Measurements from ENCODE around the gene MIR17HG. TPM values are rescaled to one million over a fixed set of nuclear protein-coding genes. Genes with fewer than 3 reads are reported as not detected.

Gene MIR17HG
- polyA plus RNA-seq, 1 of the 3 experiments (the other 2 are of a cell fraction): 0.51 TPM

GRCh38 chr13:91389186-91389585 is 41.7 kb downstream of the MIR17HG start:
- CTCF ChIA-PET: interaction anchor here (0.7 to 2.7 kb wide), 3 partner anchors 15 to 332 kb away, joined by 3 to 7 read pairs (median 6); no protein-coding TSS in a partner anchor
- Histone ChIP-seq H3K9ac (no peak overlapping the region), H3K79me2 (ENCODE audit: insufficient read depth) (no peaks in the 10 kb centered on the region), H3K4me3 (ENCODE audit: low read depth in 2 of 2, low read length in 1 of 2) (no peak overlapping the region), H3K27ac (ENCODE audit: low read depth in 2 of 2, low read length in 1 of 2) (no peak overlapping the region), H3K9me2 (no peaks in the 10 kb centered on the region), H2AFZ (ENCODE audit: low read depth) (no peak overlapping the region), H3K36me3 (replicated peaks in 1 of 2; ENCODE audit: control insufficient read depth in 1 of 2, insufficient read depth in 2 of 2, low read length in 1 of 2) (no peaks in the 10 kb centered on the region), H3K27me3 (ENCODE audit: insufficient read depth) (no peaks in the 10 kb centered on the region; the same call in 1 of the 2 replicates), H3F3A (replicated peaks; ENCODE audit: insufficient read depth) (no peaks in the 10 kb centered on the region), H3K4me2 (no peak overlapping the region), H3K4me1 (ENCODE audit: control insufficient read depth in 1 of 2, insufficient read depth in 2 of 2, low read depth in 1 of 2, low read length in 1 of 2) (no peaks in the 10 kb centered on the region), H3K9me3 (no peaks in the 10 kb centered on the region), H4K20me1 (ENCODE audit: insufficient read depth) (no peaks in the 10 kb centered on the region)
- TF ChIP-seq MXI1 (IDR thresholded peaks at IDR 0.05; ENCODE audit: low read depth, low read length) (no peak), EZH2phosphoT487 (IDR thresholded peaks at IDR 0.05; ENCODE audit: borderline replicate concordance, low read depth) (no peak), GATA2 (CRISPR knock-in tag; IDR thresholded peaks at IDR 0.05) (no peak)
- 45% methylated on average over 2 of the region's 2 CpGs for WGBS (ENCODE audit: low lambda C conversion rate)
- POLR2A ChIA-PET: no interaction called here
- no peak for DNase-seq

GRCh38 chr13:91397595-91397994 is 50.1 kb downstream of the MIR17HG start:
- H3F3A ChIP-seq (replicated peaks; ENCODE audit: insufficient read depth): no peaks in the 10 kb centered on the region
- WGBS (ENCODE audit: low lambda C conversion rate): 88% methylated on average over 1 of the region's 1 CpG
- H3K4me2 ChIP-seq: no peak overlapping the region
- no peaks in the 10 kb centered on the region for H4K20me1 ChIP-seq (ENCODE audit: insufficient read depth)
- H2AFZ ChIP-seq (ENCODE audit: low read depth): no peak overlapping the region
- ChIA-PET CTCF (no interaction called here), POLR2A (no interaction called here)
- no peaks in the 10 kb centered on the region for H3K9me3 ChIP-seq
- no peaks in the 10 kb centered on the region for H3K79me2 ChIP-seq (ENCODE audit: insufficient read depth)
- H3K4me1 ChIP-seq (ENCODE audit: control insufficient read depth in 1 of 2, insufficient read depth in 2 of 2, low read depth in 1 of 2, low read length in 1 of 2): peaks cover 0 to 3% of the 10 kb centered on the region in 2 experiments; a peak in 2 of 4 replicates
- no peaks in the 10 kb centered on the region for H3K36me3 ChIP-seq (replicated peaks in 1 of 2; ENCODE audit: control insufficient read depth in 1 of 2, insufficient read depth in 2 of 2, low read length in 1 of 2)
- no peak overlapping the region for H3K4me3 ChIP-seq (ENCODE audit: low read depth in 2 of 2, low read length in 1 of 2)
- no peak overlapping the region for H3K27ac ChIP-seq (ENCODE audit: low read depth in 2 of 2, low read length in 1 of 2)
- H3K9ac ChIP-seq: no peak overlapping the region
- no peak for DNase-seq
- H3K9me2 ChIP-seq: no peaks in the 10 kb centered on the region
- peaks cover 20% of the 10 kb centered on the region for H3K27me3 ChIP-seq (ENCODE audit: insufficient read depth)
- TF ChIP-seq YY1 (IDR thresholded peaks at IDR 0.05; ENCODE audit: low read depth) (no peak), REST (IDR thresholded peaks at IDR 0.05; ENCODE audit: low read depth, low read length) (no peak), NRF1 (IDR thresholded peaks at IDR 0.05; ENCODE audit: low read depth, low read length) (no peak), CTCF (IDR thresholded peaks at IDR 0.05) (no peak), RCOR1 (IDR thresholded peaks at IDR 0.05; ENCODE audit: low read length) (no peak), EP300 (IDR thresholded peaks at IDR 0.05; ENCODE audit: borderline replicate concordance in 1 of 2, low read depth in 1 of 2, low read length in 1 of 2) (no peak), CHD2 (IDR thresholded peaks at IDR 0.05; ENCODE audit: low read length, partially characterized antibody) (no peak), PBX3 (IDR thresholded peaks at IDR 0.05) (no peak), MAX (IDR thresholded peaks at IDR 0.05; ENCODE audit: low read depth) (no peak), GABPA (IDR thresholded peaks at IDR 0.05; ENCODE audit: low read depth) (no peak), IRF3 (IDR thresholded peaks at IDR 0.05; ENCODE audit: low read depth, low read length) (no peak), USF1 (IDR thresholded peaks at IDR 0.05; ENCODE audit: borderline replicate concordance, low read depth) (no peak), FOXM1 (IDR thresholded peaks at IDR 0.05; ENCODE audit: low read depth) (no peak), RXRA (IDR thresholded peaks at IDR 0.05; ENCODE audit: borderline replicate concordance, low read depth) (no peak), NFIC (IDR thresholded peaks at IDR 0.05; ENCODE audit: borderline replicate concordance) (no peak), FOXJ3 (CRISPR knock-in tag; IDR thresholded peaks at IDR 0.05) (no peak), FOSL2 (IDR thresholded peaks at IDR 0.05; ENCODE audit: borderline replicate concordance, low read depth) (no peak), JUND (IDR thresholded peaks at IDR 0.05) (no peak)

All from SK-N-SH (cell line).